ENCODE results near the gene DERL2. TPM values are rescaled to one million over a fixed set of nuclear protein-coding genes. Genes with fewer than 3 reads are reported as not detected.

DERL2 gene
- total RNA-seq: 10 to 100 TPM; 63.4 to 84.4 (median 80.4) TPM
- 10 to 100 TPM; 50.2 to 59.1 TPM for polyA plus RNA-seq
- total RNA-seq: 39.3 reads per million, percentile 66 among the genes with 10 or more reads in this experiment

- Histone ChIP-seq H3K27me3 (ENCODE audit: control insufficient read depth in 2 of 2, insufficient read depth in 2 of 2, low read length in 2 of 2) (no peaks in the 10 kb centered on the region), H3K27ac (ENCODE audit: low read depth, low read length) (peak within 1 kb of the TSS; percentile 98), H3K36me3 (ENCODE audit: control insufficient read depth in 2 of 3, insufficient read depth in 3 of 3, low read length in 3 of 3) (peaks cover 24 to 58% (median 24%) of the 10 kb centered on the region in 3 experiments), H3K4me3 (ENCODE audit: low read length) (peak within 1 kb of the TSS; percentile 94), H3K9me3 (ENCODE audit: control insufficient read depth in 2 of 3, low read length in 3 of 3) (no peaks in the 10 kb centered on the region), H3K4me1 (ENCODE audit: control insufficient read depth in 2 of 2, insufficient read depth in 2 of 2, low read length in 2 of 2) (peaks cover 21 to 28% of the 10 kb centered on the region in 2 donors)
- peaks cover 22 to 83% (median 71%) of the 10 kb centered on the region in 7 donors for H3K4me1 Mint-ChIP-seq
- no peaks in the 10 kb centered on the region for H3K9me3 Mint-ChIP-seq
- peak within 1 kb of the TSS; percentile 88 to 97 (median 94) for H3K4me3 Mint-ChIP-seq
- peak within 1 kb of the TSS; percentile 95 to 99 (median 98) for H3K27ac Mint-ChIP-seq
- CTCF ChIA-PET: interaction anchor here (0.7 to 1.7 kb wide), 2 partner anchors 11 to 970 kb away, joined by 3 to 5 read pairs; no protein-coding TSS in a partner anchor
- ATAC-seq: no peak
- POLR2A ChIA-PET: interaction anchor here (0.6 to 4.9 kb wide), 17 partner anchors 10 to 495 kb away, joined by 3 to 61 read pairs (median 5); partner anchors contain the start of genes C1QBP, DHX33, NLRP1 and NUP88
- no peaks in the 10 kb centered on the region for H3K27me3 Mint-ChIP-seq
- no peak for DNase-seq
- intact Hi-C loops (cut with micrococcal nuclease): loop anchor here (1.0 to 5.0 kb wide), 13 partner anchors 16 to 1529 kb away; partner anchors contain the start of genes C17orf100 (in 2 of the 2), C1QBP (in 2 of the 2), MED31 (in 2 of the 2) and NLRP1 (in 2 of the 2)
- H3K36me3 Mint-ChIP-seq: peaks cover 0 to 42% (median 15%) of the 10 kb centered on the region in 5 donors
These were observed at the start of gene DERL2 for GRCh38 chr17:5485270-5486205. Gene DERL2 (minus strand): TSS chr17:5486178. CDS start chr17:5486161, 17 bp downstream.

- intact Hi-C loops (cut with micrococcal nuclease): no loop called here
- Mint-ChIP-seq H3K9me3 (no peaks in the 10 kb centered on the region), H3K27ac (peak overlapping the region in 3 of 9 donors; percentile 42 to 53 (median 51)), H3K4me1 (peaks cover 0 to 2% (median 0%) of the 10 kb centered on the region in 7 donors), H3K36me3 (peaks cover 5 to 61% (median 26%) of the 10 kb centered on the region in 5 donors), H3K4me3 (no peak overlapping the region), H3K27me3 (no peaks in the 10 kb centered on the region)
- Histone ChIP-seq H3K27me3 (ENCODE audit: control insufficient read depth in 2 of 2, insufficient read depth in 2 of 2, low read length in 2 of 2) (no peaks in the 10 kb centered on the region), H3K9me3 (ENCODE audit: control insufficient read depth in 2 of 3, low read length in 3 of 3) (no peaks in the 10 kb centered on the region), H3K27ac (ENCODE audit: low read depth, low read length) (no peak overlapping the region), H3K4me1 (ENCODE audit: control insufficient read depth in 2 of 2, insufficient read depth in 2 of 2, low read length in 2 of 2) (no peaks in the 10 kb centered on the region), H3K4me3 (ENCODE audit: low read length) (no peak overlapping the region), H3K36me3 (ENCODE audit: control insufficient read depth in 2 of 3, insufficient read depth in 3 of 3, low read length in 3 of 3) (peaks cover 28 to 96% (median 35%) of the 10 kb centered on the region in 3 experiments)
- ChIA-PET POLR2A (no interaction called here), CTCF (interaction anchor here (0.7 kb wide), 1 partner anchor 10 kb away, joined by 3 read pairs; no protein-coding TSS in a partner anchor)
- ATAC-seq: no peak
- DNase-seq: no peak
These were observed 49.5 kb upstream of the DERL2 start for GRCh38 chr17:5535436-5535835.

- Mint-ChIP-seq H3K27me3 (no peaks in the 10 kb centered on the region), H3K27ac (peak overlapping the region in 3 of 9 donors; percentile 27 to 67 (median 56)), H3K9me3 (no peaks in the 10 kb centered on the region), H3K36me3 (peaks cover 10 to 66% (median 28%) of the 10 kb centered on the region in 5 donors), H3K4me3 (no peak overlapping the region), H3K4me1 (peaks cover 0 to 4% (median 0%) of the 10 kb centered on the region in 7 donors)
- Histone ChIP-seq H3K36me3 (ENCODE audit: control insufficient read depth in 2 of 3, insufficient read depth in 3 of 3, low read length in 3 of 3) (peaks cover 34 to 93% (median 35%) of the 10 kb centered on the region in 3 experiments), H3K27ac (ENCODE audit: low read depth, low read length) (no peak overlapping the region), H3K27me3 (ENCODE audit: control insufficient read depth in 2 of 2, insufficient read depth in 2 of 2, low read length in 2 of 2) (no peaks in the 10 kb centered on the region), H3K9me3 (ENCODE audit: control insufficient read depth in 2 of 3, low read length in 3 of 3) (no peaks in the 10 kb centered on the region), H3K4me1 (ENCODE audit: control insufficient read depth in 2 of 2, insufficient read depth in 2 of 2, low read length in 2 of 2) (no peaks in the 10 kb centered on the region), H3K4me3 (ENCODE audit: low read length) (no peak overlapping the region)
- no peak for DNase-seq
- ATAC-seq: no peak
- ChIA-PET POLR2A (interaction anchor here (0.9 kb wide), 1 partner anchor 233 kb away, joined by 3 read pairs; no protein-coding TSS in a partner anchor), CTCF (interaction anchor here (0.6 kb wide), 1 partner anchor 336 kb away, joined by 3 read pairs; no protein-coding TSS in a partner anchor)
- intact Hi-C loops (cut with micrococcal nuclease): no loop called here
These were observed 47.7 kb upstream of the DERL2 start for GRCh38 chr17:5533486-5534315.

- peak overlapping the region in 1 of 9 donors; percentile 55 for H3K27ac Mint-ChIP-seq
- Histone ChIP-seq H3K36me3 (ENCODE audit: control insufficient read depth in 2 of 3, insufficient read depth in 3 of 3, low read length in 3 of 3) (peaks cover 34 to 91% (median 35%) of the 10 kb centered on the region in 3 experiments), H3K4me3 (ENCODE audit: low read length) (no peak overlapping the region), H3K27ac (ENCODE audit: low read depth, low read length) (no peak overlapping the region), H3K4me1 (ENCODE audit: control insufficient read depth in 2 of 2, insufficient read depth in 2 of 2, low read length in 2 of 2) (no peaks in the 10 kb centered on the region), H3K9me3 (ENCODE audit: control insufficient read depth in 2 of 3, low read length in 3 of 3) (no peaks in the 10 kb centered on the region), H3K27me3 (ENCODE audit: control insufficient read depth in 2 of 2, insufficient read depth in 2 of 2, low read length in 2 of 2) (no peaks in the 10 kb centered on the region)
- no peak overlapping the region for H3K4me3 Mint-ChIP-seq
- DNase-seq: no peak
- ATAC-seq: no peak
- peaks cover 14 to 67% (median 30%) of the 10 kb centered on the region in 5 donors for H3K36me3 Mint-ChIP-seq
- intact Hi-C loops (cut with micrococcal nuclease): no loop called here
- no peaks in the 10 kb centered on the region for H3K9me3 Mint-ChIP-seq
- no peaks in the 10 kb centered on the region for H3K27me3 Mint-ChIP-seq
- ChIA-PET POLR2A (no interaction called here), CTCF (no interaction called here)
- peaks cover 0 to 4% (median 0%) of the 10 kb centered on the region in 7 donors for H3K4me1 Mint-ChIP-seq
These were observed 46.6 kb upstream of the DERL2 start for GRCh38 chr17:5532581-5532980.

- POLR2A ChIA-PET: interaction anchor here (0.6 kb wide), 1 partner anchor 30 kb away, joined by 3 read pairs; a partner anchor contains a TSS
- H3K9me3 ChIP-seq (ENCODE audit: control insufficient read depth in 2 of 3, low read length in 3 of 3): no peaks in the 10 kb centered on the region
- CTCF ChIA-PET: no interaction called here
- Mint-ChIP-seq H3K4me1 (peaks cover 0 to 11% (median 0%) of the 10 kb centered on the region in 7 donors), H3K9me3 (no peaks in the 10 kb centered on the region), H3K4me3 (no peak overlapping the region), H3K27ac (peak overlapping the region in 1 of 9 donors; percentile 51), H3K27me3 (no peaks in the 10 kb centered on the region), H3K36me3 (peaks cover 14 to 65% (median 31%) of the 10 kb centered on the region in 5 donors)
- peaks cover 26 to 93% (median 31%) of the 10 kb centered on the region in 3 experiments for H3K36me3 ChIP-seq (ENCODE audit: control insufficient read depth in 2 of 3, insufficient read depth in 3 of 3, low read length in 3 of 3)
- DNase-seq (no peak), ATAC-seq (no peak)
- H3K4me1 ChIP-seq (ENCODE audit: control insufficient read depth in 2 of 2, insufficient read depth in 2 of 2, low read length in 2 of 2): no peaks in the 10 kb centered on the region
- no peak overlapping the region for H3K4me3 ChIP-seq (ENCODE audit: low read length)
- no peak overlapping the region for H3K27ac ChIP-seq (ENCODE audit: low read depth, low read length)
- intact Hi-C loops (cut with micrococcal nuclease): no loop called here
- H3K27me3 ChIP-seq (ENCODE audit: control insufficient read depth in 2 of 2, insufficient read depth in 2 of 2, low read length in 2 of 2): no peaks in the 10 kb centered on the region
These were observed 45.1 kb upstream of the DERL2 start for GRCh38 chr17:5531085-5531418.
